SK-N-SH (cell line): ENCODE data around the gene CYP11A1.
A peak's percentile ranks its signal among the peaks of the same experiment; 100 is the strongest.

Experiments used
- CHD2 ChIP-seq: fragments of 150-350 bp; IDR thresholded peaks from 2 replicates; pipeline ENCODE4 v1.6.1; 2018; ENCODE audit warnings: low read length; ENCODE audit not compliant: partially characterized antibody
- CTCF ChIP-seq: fragments of 200-600 bp; sonication (generic); IDR thresholded peaks from 2 replicates; pipeline ENCODE4 v1.6.1; 2017; ENCODE audit warnings: antibody characterized with exemption, mild to moderate bottlenecking, moderate library complexity
- EZH2phosphoT487 ChIP-seq: fragments of 200-600 bp; sonication (generic); IDR thresholded peaks from 2 replicates; pipeline ENCODE4 v1.6.1; 2017; ENCODE audit warnings: low read depth, mixed run types, mild to moderate bottlenecking, antibody characterized with exemption, moderate library complexity, borderline replicate concordance
- FOXJ3 ChIP-seq: sonication (generic); formaldehyde crosslinking; IDR thresholded peaks from 2 replicates; pipeline ENCODE4 v1.5.1; 2020; ENCODE audit warnings: mild to moderate bottlenecking, missing genetic modification reagents
- GABPA ChIP-seq: IDR thresholded peaks from 2 replicates; pipeline ENCODE4 v1.4.0; 2012; ENCODE audit warnings: low read depth, mild to moderate bottlenecking
- GATA2 ChIP-seq: sonication (generic); formaldehyde crosslinking; IDR thresholded peaks from 2 replicates; pipeline ENCODE4 v1.5.0; 2020; ENCODE audit warnings: mild to moderate bottlenecking, missing genetic modification reagents
- JUND ChIP-seq: IDR thresholded peaks from 2 replicates; pipeline ENCODE4 v1.4.0; 2012
- TAF1 ChIP-seq: IDR thresholded peaks from 2 replicates; pipeline ENCODE4 v1.6.1; 2012; ENCODE audit warnings: low read depth, mild to moderate bottlenecking, low read length, moderate library complexity, borderline replicate concordance
- YY1 ChIP-seq: IDR thresholded peaks from 2 replicates; pipeline ENCODE4 v1.4.0; 2012; ENCODE audit warnings: low read depth, mild to moderate bottlenecking

GRCh38 chr15:74291101-74292071 lies 76.1 kb downstream of the CYP11A1 start:
- TF ChIP-seq YY1 (no peak), EZH2phosphoT487 (no peak), CTCF (no peak), JUND (no peak), FOXJ3 (CRISPR knock-in tag) (peak; percentile 97), GABPA (no peak), TAF1 (no peak), CHD2 (peak; percentile 79), GATA2 (CRISPR knock-in tag) (peak; percentile 99)
